Fibroblast of the aortic adventitia (primary cell): ENCODE data around the gene HMGB3. TPM values are rescaled to one million over a fixed set of nuclear protein-coding genes. Genes with fewer than 3 reads are reported as not detected.
A peak's percentile ranks its signal among the peaks of the same experiment; 100 is the strongest.

ENCODE experiments used
- DNase-seq: peaks from one replicate; pipeline ENCODE4 v3.0.0-alpha.2; 2010; ENCODE audit warnings: low read depth
- H3K4me3 ChIP-seq: 2 replicates; pipeline ENCODE4 v1.5.1; 2011; ENCODE audit warnings: low read depth, mild to moderate bottlenecking, control low read depth, low read length, moderate library complexity
- total RNA-seq: library from RNA; depleted of rRNA; stranded (reverse); fragments of >200 nt; gene quantifications from 2 replicates; pipeline ENCODE4 v1.2.3, GENCODE V29; 2012; ENCODE audit warnings: low replicate concordance
- TF ChIP-seq, protein P1 (sequence below): IDR thresholded peaks from 2 replicates; pipeline ENCODE4 v1.5.1; 2011; ENCODE audit warnings: mild to moderate bottlenecking, low read length, control low read depth, inconsistent platforms; ENCODE audit not compliant: insufficient read depth

Gene HMGB3
- total RNA-seq, 1 donor = 8.2 TPM

DNA sequence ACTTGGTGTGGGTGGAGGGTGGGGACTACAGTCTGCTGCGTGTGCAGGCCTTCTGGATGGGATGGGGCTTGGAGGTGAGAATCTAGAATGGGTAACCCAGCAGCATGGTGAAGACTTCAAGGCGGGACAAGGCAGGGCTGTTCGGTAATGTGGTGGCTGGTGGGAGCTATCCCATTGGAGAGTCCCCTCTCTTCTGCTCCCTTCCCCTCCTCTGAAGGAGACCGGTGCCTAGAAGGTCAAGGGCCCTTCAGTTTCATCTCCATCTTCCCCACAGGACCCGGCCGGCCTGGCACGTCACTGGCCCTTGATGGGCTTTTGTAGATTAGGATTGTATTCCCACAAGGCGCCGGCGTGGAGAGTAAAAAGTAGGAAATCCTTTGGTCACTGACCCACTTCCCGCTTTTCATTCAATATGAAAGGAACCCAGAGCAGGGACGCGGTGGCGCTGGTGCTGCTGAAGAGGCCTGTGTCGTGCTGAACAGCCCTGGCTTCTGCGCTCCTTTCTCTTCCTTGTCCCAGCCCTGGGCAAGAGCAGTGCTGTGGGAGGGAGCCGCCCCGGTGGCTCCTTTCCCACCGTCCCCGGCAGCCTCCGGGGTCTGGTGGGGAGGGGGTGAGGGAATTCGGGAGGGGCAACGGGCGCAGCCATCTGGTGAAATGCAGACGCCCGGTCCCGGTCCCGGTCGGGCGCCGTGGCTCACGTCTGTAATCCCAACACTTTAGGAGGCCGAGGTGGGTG lies 7.3 kb upstream of the HMGB3 start:
- no peak overlapping the region for H3K4me3 ChIP-seq
- TF ChIP-seq, protein P1, sequence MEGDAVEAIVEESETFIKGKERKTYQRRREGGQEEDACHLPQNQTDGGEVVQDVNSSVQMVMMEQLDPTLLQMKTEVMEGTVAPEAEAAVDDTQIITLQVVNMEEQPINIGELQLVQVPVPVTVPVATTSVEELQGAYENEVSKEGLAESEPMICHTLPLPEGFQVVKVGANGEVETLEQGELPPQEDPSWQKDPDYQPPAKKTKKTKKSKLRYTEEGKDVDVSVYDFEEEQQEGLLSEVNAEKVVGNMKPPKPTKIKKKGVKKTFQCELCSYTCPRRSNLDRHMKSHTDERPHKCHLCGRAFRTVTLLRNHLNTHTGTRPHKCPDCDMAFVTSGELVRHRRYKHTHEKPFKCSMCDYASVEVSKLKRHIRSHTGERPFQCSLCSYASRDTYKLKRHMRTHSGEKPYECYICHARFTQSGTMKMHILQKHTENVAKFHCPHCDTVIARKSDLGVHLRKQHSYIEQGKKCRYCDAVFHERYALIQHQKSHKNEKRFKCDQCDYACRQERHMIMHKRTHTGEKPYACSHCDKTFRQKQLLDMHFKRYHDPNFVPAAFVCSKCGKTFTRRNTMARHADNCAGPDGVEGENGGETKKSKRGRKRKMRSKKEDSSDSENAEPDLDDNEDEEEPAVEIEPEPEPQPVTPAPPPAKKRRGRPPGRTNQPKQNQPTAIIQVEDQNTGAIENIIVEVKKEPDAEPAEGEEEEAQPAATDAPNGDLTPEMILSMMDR = no peak
- DNase-seq = no peak

DNA sequence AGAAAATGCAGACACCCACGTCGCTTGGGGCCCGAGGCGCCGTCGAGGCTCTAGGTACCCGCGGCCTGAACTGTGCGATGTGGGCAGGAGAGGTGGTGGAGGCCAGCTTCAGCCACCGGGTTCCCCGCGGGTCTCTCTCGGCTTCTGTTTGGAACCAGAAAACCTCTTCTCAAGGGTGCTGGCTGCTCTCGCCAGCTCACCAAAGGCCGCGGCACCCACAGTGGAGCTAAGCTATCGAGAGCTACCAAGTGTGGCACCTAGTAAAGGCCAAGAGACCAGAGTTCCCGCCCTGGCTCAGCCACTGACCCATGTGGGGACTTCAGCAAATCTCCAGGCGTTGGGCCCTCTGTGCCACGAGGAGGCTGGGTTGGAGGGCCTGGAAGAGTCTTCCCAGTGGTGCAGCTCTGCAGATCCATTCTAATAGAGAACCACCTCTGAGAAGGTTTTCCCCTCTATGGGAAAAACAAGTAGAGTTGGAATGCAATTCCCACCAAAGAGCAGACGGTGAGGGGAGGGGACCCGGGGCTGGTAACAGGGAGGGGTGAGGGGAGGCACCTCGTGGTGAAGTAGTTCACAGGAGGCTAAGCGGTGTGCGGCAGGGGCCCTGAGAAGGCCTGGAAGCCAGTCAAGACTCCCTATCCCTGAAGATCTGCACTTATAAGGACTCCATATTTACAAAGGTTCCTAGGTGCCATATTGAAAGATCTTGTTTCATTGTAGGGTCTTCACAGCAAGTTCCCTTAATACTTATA lies 5.5 kb upstream of the HMGB3 start:
- TF ChIP-seq, protein P1 = no peak
- DNase-seq = no peak
- no peak overlapping the region for H3K4me3 ChIP-seq

DNA sequence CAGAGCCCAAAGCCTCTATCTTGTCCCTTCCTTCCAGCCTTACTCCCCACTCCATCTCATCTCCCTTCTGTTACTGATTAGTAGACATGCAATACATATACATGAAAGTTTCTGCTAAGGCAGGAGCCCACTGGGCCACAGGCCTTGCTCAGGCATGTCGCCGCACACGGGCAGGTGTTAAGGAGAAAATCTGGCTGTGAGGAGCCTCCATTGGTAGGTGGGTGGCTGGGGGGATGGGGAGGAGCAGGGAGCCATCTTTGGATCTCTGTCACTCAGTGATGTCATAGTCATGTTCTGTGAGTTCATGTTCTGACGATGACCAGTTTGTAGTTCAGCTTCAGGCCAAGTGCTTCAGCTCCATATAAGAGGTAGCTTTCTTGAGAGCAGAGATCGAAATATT lies 2.9 kb upstream of the HMGB3 start:
- no peak for DNase-seq
- H3K4me3 ChIP-seq = no peak overlapping the region
- TF ChIP-seq, protein P1 = no peak

DNA sequence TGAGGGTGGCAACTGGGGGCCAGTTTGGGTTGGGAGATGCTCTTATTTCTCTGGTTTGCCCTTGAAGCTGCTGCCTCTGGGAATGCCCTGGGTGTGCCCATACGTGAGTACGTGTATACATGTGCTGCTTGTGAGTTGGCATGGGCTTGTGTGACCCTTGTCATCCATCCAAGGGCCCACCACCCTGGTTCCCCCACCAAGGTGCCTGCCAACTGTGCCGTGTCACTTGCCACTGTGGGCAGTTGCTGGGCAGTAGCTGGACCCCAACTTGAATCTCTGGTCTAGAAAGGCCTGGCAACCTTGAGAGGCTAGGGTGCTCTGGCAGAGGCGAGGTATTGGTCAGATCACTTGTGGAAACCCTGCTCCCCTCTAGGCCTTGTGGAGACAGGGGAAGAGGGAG lies 2.4 kb upstream of the HMGB3 start:
- TF ChIP-seq, protein P1 = no peak
- DNase-seq = no peak
- no peak overlapping the region for H3K4me3 ChIP-seq

DNA sequence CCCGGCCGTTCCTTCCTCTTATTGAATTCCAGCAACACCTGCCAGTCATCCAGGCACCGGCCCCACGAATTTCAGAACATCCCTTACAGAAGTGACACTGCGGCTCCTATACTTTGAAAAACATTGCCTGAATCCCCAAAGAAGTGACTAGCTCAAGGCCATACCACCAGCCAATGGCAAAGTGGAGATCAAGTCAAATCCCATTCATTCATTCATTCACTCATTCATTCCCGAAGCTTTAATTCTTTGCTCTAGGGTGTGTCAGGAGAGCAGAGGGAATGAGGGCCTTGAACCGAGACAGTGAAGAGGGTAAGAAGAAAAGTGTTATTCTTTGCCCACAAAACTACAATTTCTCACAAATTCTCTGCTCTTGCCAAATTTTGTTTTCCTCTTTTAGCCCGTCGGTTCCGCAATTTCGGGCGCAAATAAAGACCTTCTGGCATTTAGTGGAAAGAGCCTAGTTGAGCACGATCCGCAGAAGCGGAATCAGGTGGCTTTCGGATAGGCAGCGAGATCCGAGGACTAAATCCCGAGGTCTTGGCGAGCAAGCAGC lies 824 bp upstream of the HMGB3 start:
- DNase-seq = no peak
- TF ChIP-seq, protein P1 = no peak
- H3K4me3 ChIP-seq = peak overlapping the region; percentile 66

DNA sequence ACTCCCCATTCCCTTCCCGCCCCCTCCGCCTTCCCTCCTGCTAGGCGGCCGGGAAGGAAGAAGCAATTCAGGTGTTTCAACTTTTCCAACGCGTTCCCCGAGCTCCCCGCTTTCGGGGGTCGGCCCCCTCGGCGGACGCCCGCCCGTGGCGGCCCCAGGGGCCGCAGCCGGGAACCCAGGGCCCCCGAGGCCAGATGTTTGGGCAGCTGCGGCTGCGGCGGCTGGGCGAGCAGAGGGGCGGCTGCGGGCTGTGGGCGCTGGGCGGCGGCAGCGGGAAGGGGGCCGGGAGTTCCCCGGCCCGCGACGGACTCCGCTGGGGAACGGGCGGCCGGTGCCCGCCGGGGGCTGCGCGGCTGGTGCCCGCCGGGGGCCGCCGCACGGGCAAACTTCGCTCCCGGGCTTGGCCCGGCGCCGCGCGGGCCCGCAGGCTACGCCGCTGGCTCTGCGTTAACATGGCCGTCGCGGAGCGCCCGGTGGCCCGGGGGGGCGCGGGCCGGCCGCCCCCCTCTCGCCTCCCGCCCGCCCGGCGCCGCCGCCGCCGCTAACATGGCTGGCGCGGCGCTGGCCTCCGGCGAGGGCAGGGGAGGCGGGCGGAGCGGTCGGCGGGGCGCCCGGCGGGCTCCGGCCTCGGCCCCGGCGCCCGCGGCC lies 510 bp downstream of the HMGB3 start:
- H3K4me3 ChIP-seq = peak overlapping the region; percentile 66
- DNase-seq = no peak
- TF ChIP-seq, protein P1 = no peak
